B cell (primary cell): ENCODE data around the gene CELF6. TPM values are rescaled to one million over a fixed set of nuclear protein-coding genes. Genes with fewer than 3 reads are reported as not detected.

Experiments
- ATAC-seq: fragments of 200-7000 bp; cut with Tn5 transposase; one replicate; pipeline ENCODE4 v1.10.0; 2021; ENCODE audit warnings: low read depth, mild to moderate bottlenecking, moderate number of reproducible peaks, moderate library complexity
- CTCF ChIA-PET: fragments of 350-600 bp; sonication (Branson Sonifier 250); formaldehyde crosslinking; loops from one replicate; lab custom pipeline; 2021; ENCODE audit warnings: antibody characterized with exemption, inconsistent platforms; lab: Charles Lee
- POLR2A ChIA-PET: fragments of 350-600 bp; sonication (Branson Sonifier 250); formaldehyde crosslinking; loops from one replicate; lab custom pipeline; 2021; ENCODE audit warnings: antibody characterized with exemption; lab: Charles Lee
- DNase-seq: peaks from one replicate; pipeline ENCODE4 v3.0.0; 2013
- H2AFZ ChIP-seq: 2 replicates; pipeline ENCODE4 v1.6.1; 2012; ENCODE audit warnings: mild to moderate bottlenecking, low read depth, low read length; ENCODE audit not compliant: insufficient read depth, poor library complexity, severe bottlenecking
- H3K27ac ChIP-seq, 2 donors: 1 replicate in 1 of 2; 2 replicates in 1 of 2; pipeline ENCODE4 v1.5.1; 2012 to 2013; ENCODE audit warnings: low read length in 2 of 2, mild to moderate bottlenecking in 2 of 2, moderate library complexity in 1 of 2
- H3K27me3 ChIP-seq, 4 experiments: fragments of 200-600 bp in 1 of 4; sonication (generic) in 1 of 4; replicated peaks in 1 of 4; 1 replicate in 2 of 4; 2 replicates in 2 of 4; pipeline versions ENCODE4 v1.6.1 to v1.7.0; 2013 to 2016; ENCODE audit warnings: low read length in 3 of 4, mild to moderate bottlenecking in 2 of 4, mixed read lengths in 1 of 4, moderate library complexity in 1 of 4; ENCODE audit not compliant: insufficient read depth in 4 of 4, control insufficient read depth in 3 of 4; ENCODE audit errors: control extremely low read depth in 1 of 4
- H3K36me3 ChIP-seq, 2 experiments: replicated peaks in 1 of 2; 1 replicate in 1 of 2; 2 replicates in 1 of 2; pipeline versions ENCODE4 v1.6.1 to v1.7.1; 2013; ENCODE audit warnings: low read length in 1 of 2; ENCODE audit not compliant: insufficient read depth in 2 of 2, control insufficient read depth in 1 of 2; ENCODE audit errors: control extremely low read depth in 1 of 2, extremely low read depth in 1 of 2
- H3K4me1 ChIP-seq, 2 donors: fragments of 200-600 bp in 1 of 2; sonication (generic) in 1 of 2; 1 replicate in 1 of 2; 2 replicates in 1 of 2; pipeline versions ENCODE4 v1.5.1 to v1.6.1; 2013 to 2017; ENCODE audit warnings: low read length in 2 of 2; ENCODE audit not compliant: control insufficient read depth in 2 of 2, insufficient read depth in 2 of 2
- H3K4me2 ChIP-seq: replicated peaks from 2 replicates; pipeline ENCODE3; 2012; ENCODE audit warnings: mild to moderate bottlenecking, low read depth, low read length; ENCODE audit not compliant: poor library complexity, severe bottlenecking
- H3K4me3 ChIP-seq, 5 experiments: fragments of 200-600 bp in 1 of 5; sonication (generic) in 1 of 5; 1 replicate in 3 of 5; 2 replicates in 2 of 5; pipeline versions ENCODE4 v1.5.1 to v1.7.0; 2011 to 2016; ENCODE audit warnings: low read length in 4 of 5, mild to moderate bottlenecking in 4 of 5, low read depth in 2 of 5, control low read depth in 1 of 5, moderate library complexity in 1 of 5; ENCODE audit not compliant: insufficient read depth in 1 of 5; ENCODE audit errors: control extremely low read depth in 1 of 5, extremely low read depth in 1 of 5
- H3K79me2 ChIP-seq: fragments of 200-600 bp; sonication (generic); one replicate; pipeline ENCODE4 v1.6.0; 2016; ENCODE audit warnings: low read length; ENCODE audit not compliant: control insufficient read depth, insufficient read depth
- H3K9ac ChIP-seq: fragments of 200-600 bp; sonication (generic); 2 replicates; pipeline ENCODE4 v1.6.1; 2017; ENCODE audit warnings: mild to moderate bottlenecking, low read length, moderate library complexity
- H3K9me3 ChIP-seq, 3 donors: one replicate each; pipeline versions ENCODE4 v1.6.1 to v1.7.1; 2013; ENCODE audit warnings: low read length in 2 of 3; ENCODE audit not compliant: control insufficient read depth in 2 of 3, insufficient read depth in 1 of 3; ENCODE audit errors: control extremely low read depth in 1 of 3
- H4K20me1 ChIP-seq: 2 replicates; pipeline ENCODE4 v1.6.0; 2012; ENCODE audit warnings: mild to moderate bottlenecking, low read length; ENCODE audit not compliant: insufficient read depth, control insufficient read depth, poor library complexity, severe bottlenecking
- H3K27ac Mint-ChIP-seq: one replicate; pipeline ENCODE4 v1.8.0; 2021; ENCODE audit warnings: mixed read lengths
- H3K27me3 Mint-ChIP-seq: one replicate; pipeline ENCODE4 v1.8.0; 2021; ENCODE audit warnings: mixed read lengths
- H3K4me1 Mint-ChIP-seq: one replicate; pipeline ENCODE4 v1.8.0; 2021; ENCODE audit warnings: mixed read lengths
- H3K4me3 Mint-ChIP-seq: one replicate; pipeline ENCODE4 v1.8.0; 2021; ENCODE audit warnings: mixed read lengths
- H3K9me3 Mint-ChIP-seq: one replicate; pipeline ENCODE4 v1.8.0; 2022; ENCODE audit warnings: mixed read lengths; ENCODE audit not compliant: insufficient read depth
- CTCF ChIP-seq: fragments of 200-600 bp; IDR thresholded peaks from one replicate; pipeline ENCODE4 v1.8.0; 2022; ENCODE audit warnings: antibody characterized with exemption, mild to moderate bottlenecking
- EZH2 ChIP-seq: IDR thresholded peaks from 2 replicates; pipeline ENCODE4 v1.6.1; 2012; ENCODE audit warnings: borderline replicate concordance, low read depth, mild to moderate bottlenecking, moderate library complexity, low read length; ENCODE audit not compliant: insufficient read depth, poor library complexity, severe bottlenecking
- WGBS: methylation state at CpG from one replicate; pipeline ENCODE4 v1.1.5; 2013; ENCODE audit warnings: missing lambda C conversion rate; ENCODE audit not compliant: insufficient coverage; 5-methylcytosine and 5-hydroxymethylcytosine counted together
- intact Hi-C: fragments of 100-400 bp; cut with micrococcal nuclease; formaldehyde crosslinking; loops from one replicate; pipeline ENCODE4 v1.10.0; 2022
- polyA plus RNA-seq: library from polyadenylated mRNA; depleted of rRNA; stranded (reverse); fragments of >200 nt; gene quantifications from 2 replicates; pipeline ENCODE4 v1.2.3, GENCODE V29; 2012
- total RNA-seq, 2 donors: library from RNA; stranded (reverse); fragments of 120-200 nt in 1 of 2; gene quantifications; 1 replicate in 1 of 2; 2 replicates in 1 of 2; pipeline versions ENCODE4 v1.2.3 to v1.2.4, GENCODE V29; 2013 to 2022

The CELF6 gene
- total and polyA plus RNA-seq, 2 donors (not counting 1 experiment from before 2014, with no cell fraction given) = 5.3 to 8.5 TPM

GRCh38 chr15:72272997-72273352 lies 47.0 kb downstream of the CELF6 start:
- H3K27ac Mint-ChIP-seq = peak overlapping the region; percentile 96
- H3K36me3 ChIP-seq = peaks cover 0 to 9% of the 10 kb centered on the region in 2 experiments
- no peaks in the 10 kb centered on the region for H3K9me3 Mint-ChIP-seq
- H3K27me3 ChIP-seq = no peaks in the 10 kb centered on the region
- DNase-seq = no peak
- TF ChIP-seq CTCF (no peak), EZH2 (no peak)
- H3K4me3 Mint-ChIP-seq = peak overlapping the region; percentile 84
- intact Hi-C loops = loop anchor here (1.0 to 2.0 kb wide), 8 partner anchors 45 to 510 kb away; partner anchors contain the start of genes ADPGK, BBS4, CELF6 and HIGD2B
- peak overlapping the region; percentile 65 for H3K9ac ChIP-seq
- peak overlapping the region; percentile 78 for H2AFZ ChIP-seq
- WGBS = 49% methylated on average over 7 of the region's 10 CpGs
- H3K4me1 ChIP-seq = peaks cover 16 to 23% of the 10 kb centered on the region in 2 donors
- H4K20me1 ChIP-seq = peaks cover 5% of the 10 kb centered on the region
- H3K27ac ChIP-seq = peak overlapping the region; percentile 62 to 65
- peak overlapping the region; percentile 2 to 86 (median 61) for H3K4me3 ChIP-seq
- peak overlapping the region; percentile 90 for H3K4me2 ChIP-seq
- H3K79me2 ChIP-seq = peaks cover 9% of the 10 kb centered on the region
- H3K9me3 ChIP-seq = no peaks in the 10 kb centered on the region
- ChIA-PET CTCF (interaction anchor here (0.6 to 2.4 kb wide), 9 partner anchors 9 to 200 kb away, joined by 3 to 16 read pairs (median 4); partner anchors contain the start of gene HEXA), POLR2A (no interaction called here)
- no peaks in the 10 kb centered on the region for H3K27me3 Mint-ChIP-seq
- ATAC-seq = no peak
- H3K4me1 Mint-ChIP-seq = peaks cover 38% of the 10 kb centered on the region

GRCh38 chr15:72272213-72272996 lies 47.6 kb downstream of the CELF6 start, which contains the start of gene PARP6:
TSS of gene PARP6 (minus strand) at chr15:72272554. CDS start at chr15:72267477, 5,077 bp downstream.
- DNase-seq (peak; percentile 98), ATAC-seq (peak; percentile 94)
- Mint-ChIP-seq H3K4me3 (peak within 1 kb of the TSS; percentile 89), H3K4me1 (peaks cover 38% of the 10 kb centered on the region), H3K27ac (peak within 1 kb of the TSS; percentile 96), H3K9me3 (no peaks in the 10 kb centered on the region), H3K27me3 (no peaks in the 10 kb centered on the region)
- Histone ChIP-seq H3K36me3 (peaks cover 0 to 13% of the 10 kb centered on the region in 2 experiments), H3K27ac (peak within 1 kb of the TSS; percentile 71 to 80), H3K4me2 (peak within 1 kb of the TSS; percentile 90), H4K20me1 (peaks cover 5% of the 10 kb centered on the region), H3K4me3 (peak within 1 kb of the TSS; percentile 53 to 88 (median 82)), H2AFZ (peak within 1 kb of the TSS; percentile 92), H3K9me3 (no peaks in the 10 kb centered on the region), H3K4me1 (peaks cover 16 to 23% of the 10 kb centered on the region in 2 donors), H3K79me2 (peaks cover 9% of the 10 kb centered on the region), H3K27me3 (no peaks in the 10 kb centered on the region), H3K9ac (peak within 1 kb of the TSS; percentile 93)
- POLR2A ChIA-PET = no interaction called here
- CTCF ChIA-PET = interaction anchor here (0.6 to 2.4 kb wide), 8 partner anchors 8 to 201 kb away, joined by 3 to 16 read pairs (median 4); partner anchors contain the start of gene HEXA
- peak; percentile 57 for TF ChIP-seq CTCF
- no peak for TF ChIP-seq EZH2
- WGBS = under 1% methylated on average over 82 of the region's 82 CpGs
- intact Hi-C loops = loop anchor here (1.0 to 2.0 kb wide), 8 partner anchors 44 to 510 kb away; partner anchors contain the start of genes ADPGK, BBS4, CELF6 and HIGD2B
